ENCODE results near the gene ARHGAP26. TPM values are rescaled to one million over a fixed set of nuclear protein-coding genes. Genes with fewer than 3 reads are reported as not detected.

ARHGAP26 gene
- total RNA-seq, 1 donor from 2014 or later = 35.4 TPM

- peaks cover 13% of the 10 kb centered on the region for H3K36me3 ChIP-seq
- intact Hi-C loops (cut with DNase I) = no loop called here
- peaks cover 22% of the 10 kb centered on the region for H3K4me1 ChIP-seq
- no peaks in the 10 kb centered on the region for H3K9me3 ChIP-seq
- H3K27me3 ChIP-seq = no peaks in the 10 kb centered on the region
- DNase-seq (no peak), ATAC-seq (no peak)
- no peak overlapping the region for H3K4me3 ChIP-seq
- H3K27ac ChIP-seq = no peak overlapping the region
- TF ChIP-seq, protein P1, sequence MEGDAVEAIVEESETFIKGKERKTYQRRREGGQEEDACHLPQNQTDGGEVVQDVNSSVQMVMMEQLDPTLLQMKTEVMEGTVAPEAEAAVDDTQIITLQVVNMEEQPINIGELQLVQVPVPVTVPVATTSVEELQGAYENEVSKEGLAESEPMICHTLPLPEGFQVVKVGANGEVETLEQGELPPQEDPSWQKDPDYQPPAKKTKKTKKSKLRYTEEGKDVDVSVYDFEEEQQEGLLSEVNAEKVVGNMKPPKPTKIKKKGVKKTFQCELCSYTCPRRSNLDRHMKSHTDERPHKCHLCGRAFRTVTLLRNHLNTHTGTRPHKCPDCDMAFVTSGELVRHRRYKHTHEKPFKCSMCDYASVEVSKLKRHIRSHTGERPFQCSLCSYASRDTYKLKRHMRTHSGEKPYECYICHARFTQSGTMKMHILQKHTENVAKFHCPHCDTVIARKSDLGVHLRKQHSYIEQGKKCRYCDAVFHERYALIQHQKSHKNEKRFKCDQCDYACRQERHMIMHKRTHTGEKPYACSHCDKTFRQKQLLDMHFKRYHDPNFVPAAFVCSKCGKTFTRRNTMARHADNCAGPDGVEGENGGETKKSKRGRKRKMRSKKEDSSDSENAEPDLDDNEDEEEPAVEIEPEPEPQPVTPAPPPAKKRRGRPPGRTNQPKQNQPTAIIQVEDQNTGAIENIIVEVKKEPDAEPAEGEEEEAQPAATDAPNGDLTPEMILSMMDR (IDR thresholded peaks at IDR 0.05) = no peak
Measured at GRCh38 chr5:143131972-143132371, 361.8 kb downstream of the ARHGAP26 start.

DNA sequence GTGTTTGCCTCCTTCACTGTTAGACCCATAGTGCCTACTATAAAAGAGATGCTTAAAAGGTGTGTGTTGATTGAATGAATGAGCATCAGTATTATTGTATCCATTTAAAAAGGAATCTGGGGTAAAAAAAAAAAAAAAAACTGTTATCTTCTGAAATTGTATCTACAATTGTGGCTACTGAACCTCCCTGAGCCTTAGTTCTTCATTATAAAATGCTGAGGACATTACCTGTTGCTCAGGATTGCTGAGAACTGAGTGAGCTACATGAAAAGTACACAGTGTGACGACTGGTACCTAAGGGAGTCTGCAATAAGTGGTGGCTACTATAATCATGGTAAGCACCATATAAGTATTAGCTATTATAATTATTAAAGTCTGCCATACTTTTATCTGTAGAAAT, 362.6 kb downstream of the ARHGAP26 start:
- H3K4me3 ChIP-seq = no peak overlapping the region
- no peaks in the 10 kb centered on the region for H3K27me3 ChIP-seq
- no peak overlapping the region for H3K27ac ChIP-seq
- TF ChIP-seq, protein P1 (IDR thresholded peaks at IDR 0.05) = no peak
- no peak for ATAC-seq
- H3K4me1 ChIP-seq = peaks cover 22% of the 10 kb centered on the region
- H3K9me3 ChIP-seq = no peaks in the 10 kb centered on the region
- DNase-seq = no peak
- H3K36me3 ChIP-seq = peaks cover 13% of the 10 kb centered on the region
- intact Hi-C loops (cut with DNase I) = no loop called here

- intact Hi-C loops (cut with DNase I) = no loop called here
- no peaks in the 10 kb centered on the region for H3K9me3 ChIP-seq
- DNase-seq (no peak), ATAC-seq (no peak)
- peaks cover 22% of the 10 kb centered on the region for H3K4me1 ChIP-seq
- TF ChIP-seq, protein P1 (IDR thresholded peaks at IDR 0.05) = no peak
- H3K27ac ChIP-seq = no peak overlapping the region
- H3K4me3 ChIP-seq = no peak overlapping the region
- H3K27me3 ChIP-seq = no peaks in the 10 kb centered on the region
- H3K36me3 ChIP-seq = peaks cover 13% of the 10 kb centered on the region
Measured at GRCh38 chr5:143133721-143134120, 363.5 kb downstream of the ARHGAP26 start.

DNA sequence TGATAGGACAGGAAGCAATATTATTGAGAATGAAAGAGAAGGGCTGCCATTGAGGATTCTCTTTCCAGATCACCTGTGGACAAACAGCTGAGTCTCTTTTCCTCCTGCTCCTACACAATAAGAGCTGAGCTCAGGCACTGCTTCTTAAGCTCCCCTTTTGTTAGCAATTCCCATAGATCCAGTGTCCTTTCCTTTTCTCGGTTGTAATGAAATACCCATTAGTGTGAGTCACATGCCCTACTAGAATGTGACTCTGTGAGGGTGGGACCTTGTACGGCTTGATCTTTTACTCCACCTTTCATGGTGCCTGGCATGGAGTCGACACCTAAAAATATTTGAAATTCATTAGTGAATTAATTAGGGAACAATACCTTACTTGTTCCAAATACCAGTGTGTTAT, 364.1 kb downstream of the ARHGAP26 start:
- Histone ChIP-seq H3K27me3 (no peaks in the 10 kb centered on the region), H3K36me3 (peaks cover 13% of the 10 kb centered on the region), H3K9me3 (no peaks in the 10 kb centered on the region), H3K27ac (no peak overlapping the region), H3K4me1 (peaks cover 22% of the 10 kb centered on the region), H3K4me3 (no peak overlapping the region)
- ATAC-seq = no peak
- no peak for DNase-seq
- intact Hi-C loops (cut with DNase I) = no loop called here
- TF ChIP-seq, protein P1 (IDR thresholded peaks at IDR 0.05) = no peak

DNA sequence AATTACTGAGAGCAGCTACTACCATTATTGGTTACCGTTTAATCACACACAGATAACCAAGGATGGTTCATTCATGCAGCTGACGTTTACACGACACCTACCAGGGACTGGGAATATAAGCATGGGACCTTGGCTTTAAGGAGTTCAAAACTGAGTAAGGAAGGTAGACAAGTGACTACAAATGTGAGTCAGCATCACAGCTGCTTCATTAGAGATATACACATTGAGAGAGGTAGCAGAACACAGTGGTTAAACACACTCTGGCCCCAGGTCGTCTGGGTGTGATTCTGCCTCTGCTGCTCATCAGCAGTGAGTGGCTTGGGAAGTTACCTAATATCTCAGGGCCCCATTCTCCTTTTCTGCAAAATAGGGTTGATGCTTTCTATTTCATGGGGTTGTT, 364.7 kb downstream of the ARHGAP26 start:
- H3K36me3 ChIP-seq = peaks cover 13% of the 10 kb centered on the region
- H3K27ac ChIP-seq = no peak overlapping the region
- no peaks in the 10 kb centered on the region for H3K9me3 ChIP-seq
- H3K4me1 ChIP-seq = peaks cover 22% of the 10 kb centered on the region
- intact Hi-C loops (cut with DNase I) = no loop called here
- no peaks in the 10 kb centered on the region for H3K27me3 ChIP-seq
- no peak overlapping the region for H3K4me3 ChIP-seq
- TF ChIP-seq, protein P1 (IDR thresholded peaks at IDR 0.05) = no peak
- no peak for ATAC-seq
- DNase-seq = no peak
